Measurements from ENCODE around the gene PTK6. TPM values are rescaled to one million over a fixed set of nuclear protein-coding genes. Genes with fewer than 3 reads are reported as not detected.

PTK6 gene
- total RNA-seq, 4 donors from 2014 or later, result 90.5 to 147 (median 103) TPM

GRCh38 chr20:63543131-63543530, 6.0 kb upstream of the PTK6 start:
- Histone ChIP-seq H3K27ac (peak overlapping the region in 1 of 4 donors; percentile 81), H3K27me3 (peaks cover 21% of the 10 kb centered on the region), H3K9me3 (no peaks in the 10 kb centered on the region), H3K36me3 (no peaks in the 10 kb centered on the region), H3K4me1 (peaks cover 9 to 53% (median 40%) of the 10 kb centered on the region in 4 donors), H3K4me3 (no peak overlapping the region)
- in situ Hi-C loops (cut with MboI; ENCODE audit: low pct_ligation_motif_present in 1 of 4, low pct_unique_long_range_greater_than_20kb in 1 of 4, low sequenced_read_pairs in 3 of 4) (loop anchor here in 1 of 4 donors (25.0 kb wide), 1 partner anchor 94 kb away; the partner anchor contains the start of gene GMEB2), intact Hi-C loops (cut with DNase I; ENCODE audit: low total_unique reads) (no loop called here)
- TF ChIP-seq EP300 (IDR thresholded peaks at IDR 0.05; ENCODE audit: low read depth) (no peak), CTCF (IDR thresholded peaks at IDR 0.05) (no peak), POLR2A (IDR thresholded peaks at IDR 0.05) (no peak), POLR2AphosphoS5 (IDR thresholded peaks at IDR 0.05) (no peak)
- WGBS, 2 donors (ENCODE audit: low coverage in 1 of 2), result 80% methylated on average over 6 of the region's 10 CpGs; no CpG with 5 or more reads in 1 of the 2 donors
- DNase-seq, result no peak

GRCh38 chr20:63542696-63543095, 5.5 kb upstream of the PTK6 start:
- peaks cover 12 to 56% (median 40%) of the 10 kb centered on the region in 4 donors for H3K4me1 ChIP-seq
- peak overlapping the region in 3 of 4 donors; percentile 44 to 81 (median 54) for H3K27ac ChIP-seq
- 65% methylated on average over 6 of the region's 10 CpGs; no CpG with 5 or more reads in 1 of the 2 donors for whole genome bisulfite sequencing, 2 donors (ENCODE audit: low coverage in 1 of 2)
- H3K36me3 ChIP-seq, result no peaks in the 10 kb centered on the region
- no peak overlapping the region for H3K4me3 ChIP-seq
- DNase-seq, result peak; percentile 29
- TF ChIP-seq EP300 (IDR thresholded peaks at IDR 0.05; ENCODE audit: low read depth) (no peak), POLR2A (IDR thresholded peaks at IDR 0.05) (no peak), CTCF (IDR thresholded peaks at IDR 0.05) (no peak), POLR2AphosphoS5 (IDR thresholded peaks at IDR 0.05) (no peak)
- H3K9me3 ChIP-seq, result no peaks in the 10 kb centered on the region
- in situ Hi-C loops (cut with MboI; ENCODE audit: low pct_ligation_motif_present in 1 of 4, low pct_unique_long_range_greater_than_20kb in 1 of 4, low sequenced_read_pairs in 3 of 4) (loop anchor here in 1 of 4 donors (25.0 kb wide), 1 partner anchor 95 kb away; the partner anchor contains the start of gene GMEB2), intact Hi-C loops (cut with DNase I; ENCODE audit: low total_unique reads) (no loop called here)
- peaks cover 17% of the 10 kb centered on the region for H3K27me3 ChIP-seq

GRCh38 chr20:63542031-63542559, 4.9 kb upstream of the PTK6 start:
- peaks cover 12 to 55% (median 41%) of the 10 kb centered on the region in 4 donors for H3K4me1 ChIP-seq
- no peaks in the 10 kb centered on the region for H3K36me3 ChIP-seq
- 60% methylated on average over 36 of the region's 36 CpGs; no CpG with 5 or more reads in 1 of the 2 donors for WGBS, 2 donors (ENCODE audit: low coverage in 1 of 2)
- in situ Hi-C loops (cut with MboI; ENCODE audit: low pct_ligation_motif_present in 1 of 4, low pct_unique_long_range_greater_than_20kb in 1 of 4, low sequenced_read_pairs in 3 of 4), result loop anchor here in 1 of 4 donors (25.0 kb wide), 1 partner anchor 95 kb away; the partner anchor contains the start of gene GMEB2
- peaks cover 11% of the 10 kb centered on the region for H3K27me3 ChIP-seq
- TF ChIP-seq POLR2A (IDR thresholded peaks at IDR 0.05) (peak; percentile 30), POLR2AphosphoS5 (IDR thresholded peaks at IDR 0.05) (peak; percentile 41 to 88 (median 83)), EP300 (IDR thresholded peaks at IDR 0.05; ENCODE audit: low read depth) (no peak)
- intact Hi-C loops (cut with DNase I; ENCODE audit: low total_unique reads), result no loop called here
- peak overlapping the region in 3 of 4 donors; percentile 44 to 81 (median 54) for H3K27ac ChIP-seq
- no peaks in the 10 kb centered on the region for H3K9me3 ChIP-seq
- peak overlapping the region in 1 of 4 donors; percentile 26 for H3K4me3 ChIP-seq
- DNase-seq, result peak; percentile 79

GRCh38 chr20:63541371-63541770, 4.2 kb upstream of the PTK6 start:
- in situ Hi-C loops (cut with MboI; ENCODE audit: low pct_ligation_motif_present in 1 of 4, low pct_unique_long_range_greater_than_20kb in 1 of 4, low sequenced_read_pairs in 3 of 4) (loop anchor here in 1 of 4 donors (25.0 kb wide), 1 partner anchor 96 kb away; the partner anchor contains the start of gene GMEB2), intact Hi-C loops (cut with DNase I; ENCODE audit: low total_unique reads) (no loop called here)
- Histone ChIP-seq H3K4me3 (peak overlapping the region in 1 of 4 donors; percentile 26), H3K27ac (peak overlapping the region in 2 of 4 donors; percentile 15 to 81), H3K36me3 (no peaks in the 10 kb centered on the region), H3K27me3 (peaks cover 4% of the 10 kb centered on the region), H3K4me1 (peaks cover 12 to 50% (median 43%) of the 10 kb centered on the region in 4 donors), H3K9me3 (no peaks in the 10 kb centered on the region)
- WGBS, 2 donors (ENCODE audit: low coverage in 1 of 2), result 90% methylated on average over 20 of the region's 28 CpGs; no CpG with 5 or more reads in 1 of the 2 donors
- DNase-seq, result no peak
- TF ChIP-seq POLR2A (IDR thresholded peaks at IDR 0.05) (no peak), POLR2AphosphoS5 (IDR thresholded peaks at IDR 0.05) (no peak), CTCF (IDR thresholded peaks at IDR 0.05) (no peak), EP300 (IDR thresholded peaks at IDR 0.05; ENCODE audit: low read depth) (no peak)

Measured in transverse colon (tissue), 4 donors.